Sigmoid colon (tissue), 7 donors: ENCODE measurements around the gene PFKFB1. TPM values are rescaled to one million over a fixed set of nuclear protein-coding genes. Genes with fewer than 3 reads are reported as not detected.
A peak's percentile ranks its signal among the peaks of the same experiment; 100 is the strongest.

Experiments
- DNase-seq: peaks from one replicate; pipeline ENCODE4 v3.0.0-alpha.2; 2019
- H3K27ac ChIP-seq, 4 donors: fragments of 200-600 bp; sonication (generic); one replicate each; pipeline ENCODE4 v1.5.1; 2016 to 2019; ENCODE audit warnings: mild to moderate bottlenecking in 1 of 4
- H3K27me3 ChIP-seq, 3 donors: fragments of 200-600 bp; sonication (generic); one replicate each; pipeline ENCODE4 v1.5.1; 2019; ENCODE audit warnings: mild to moderate bottlenecking in 1 of 3
- H3K36me3 ChIP-seq, 4 donors: fragments of 200-600 bp; sonication (generic); one replicate each; pipeline ENCODE4 v1.5.1; 2016 to 2019
- H3K4me1 ChIP-seq, 4 donors: fragments of 200-600 bp; sonication (generic); one replicate each; pipeline ENCODE4 v1.5.1; 2017 to 2019
- H3K4me3 ChIP-seq, 4 donors: fragments of 200-600 bp; sonication (generic); one replicate each; pipeline ENCODE4 v1.5.1; 2017 to 2019; ENCODE audit warnings: mild to moderate bottlenecking in 2 of 4, moderate library complexity in 1 of 4
- H3K9me3 ChIP-seq, 4 donors: fragments of 200-600 bp in 3 of 4; sonication (generic) in 3 of 4; one replicate each; pipeline versions ENCODE4 v1.5.1 to v1.6.1; 2013 to 2019
- EP300 ChIP-seq, 4 donors: sonication (generic); formaldehyde crosslinking; IDR thresholded peaks; one replicate each; pipeline ENCODE4 v1.6.1; 2017; ENCODE audit warnings: antibody characterized with exemption in 4 of 4
- POLR2A ChIP-seq, 2 donors: fragments of 450-650 bp; IDR thresholded peaks; one replicate each; pipeline ENCODE4 v1.6.1; 2016; ENCODE audit warnings: antibody characterized with exemption in 2 of 2, mild to moderate bottlenecking in 2 of 2, moderate library complexity in 2 of 2
- POLR2AphosphoS5 ChIP-seq, 4 donors: sonication (generic); formaldehyde crosslinking; IDR thresholded peaks; one replicate each; pipeline ENCODE4 v1.6.1; 2017; ENCODE audit warnings: antibody characterized with exemption in 4 of 4
- WGBS, 2 donors: extraction: QIAGEN DNeasy Blood & Tissue Kit; methylation state at CpG; one replicate each; pipeline ENCODE4 v1.1.7; 2013; 5-methylcytosine and 5-hydroxymethylcytosine counted together
- intact Hi-C: fragments of 100-400 bp; cut with DNase I; formaldehyde crosslinking; loops from one replicate; pipeline ENCODE4 v1.15.1; 2023
- polyA plus RNA-seq, 3 donors: library from polyadenylated mRNA; stranded (reverse); fragments of 200-250 nt; gene quantifications; one replicate each; pipeline ENCODE4 v1.2.3, GENCODE V29; 2013
- total RNA-seq, 4 donors: library from RNA; depleted of rRNA; stranded (reverse); fragments of >200 nt; gene quantifications; one replicate each; pipeline ENCODE4 v1.1.0, GENCODE V29; 2016
- TF ChIP-seq, protein P1 (sequence below), 4 experiments: fragments of 450-650 bp in 3 of 4; fragments of 200-600 bp in 1 of 4; IDR thresholded peaks; one replicate each; pipeline ENCODE4 v1.5.1; 2016 to 2019; ENCODE audit warnings: antibody characterized with exemption in 4 of 4, mild to moderate bottlenecking in 3 of 4, moderate library complexity in 2 of 4
- donor health status: healthy with polysubstance abuse.
- donor health status: Bipolar disorder and iron deficiency.
- donor health status: healthy.

PFKFB1 gene
- total and polyA plus RNA-seq, 7 donors: 0.44 to 1.1 (median 0.52) TPM; not detected in 3

DNA sequence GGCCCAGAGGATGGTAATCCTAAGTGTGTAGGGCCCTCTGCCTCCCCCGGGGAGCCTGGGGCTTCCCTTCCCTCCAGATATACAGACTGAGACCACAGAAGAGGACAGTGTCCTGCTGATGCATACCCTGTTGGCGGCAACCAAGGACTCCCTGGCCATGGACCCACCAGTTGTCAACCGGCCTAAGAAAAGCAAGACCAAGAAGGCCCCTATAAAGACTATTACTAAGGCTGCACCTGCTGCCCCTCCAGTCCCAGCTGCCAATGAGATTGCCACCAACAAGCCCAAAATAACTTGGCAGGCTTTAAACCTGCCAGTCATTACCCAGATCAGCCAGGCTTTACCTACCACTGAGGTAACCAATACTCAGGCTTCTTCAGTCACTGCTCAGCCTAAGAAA, 71.4 kb downstream of the PFKFB1 start:
- no peak for DNase-seq
- intact Hi-C loops: loop anchor here (5.0 kb wide), 1 partner anchor 80 kb away; the partner anchor contains the start of gene APEX2
- TF ChIP-seq POLR2AphosphoS5 (IDR thresholded peaks at IDR 0.05) (no peak), EP300 (IDR thresholded peaks at IDR 0.05) (no peak), POLR2A (IDR thresholded peaks at IDR 0.05) (no peak)
- TF ChIP-seq, protein P1, sequence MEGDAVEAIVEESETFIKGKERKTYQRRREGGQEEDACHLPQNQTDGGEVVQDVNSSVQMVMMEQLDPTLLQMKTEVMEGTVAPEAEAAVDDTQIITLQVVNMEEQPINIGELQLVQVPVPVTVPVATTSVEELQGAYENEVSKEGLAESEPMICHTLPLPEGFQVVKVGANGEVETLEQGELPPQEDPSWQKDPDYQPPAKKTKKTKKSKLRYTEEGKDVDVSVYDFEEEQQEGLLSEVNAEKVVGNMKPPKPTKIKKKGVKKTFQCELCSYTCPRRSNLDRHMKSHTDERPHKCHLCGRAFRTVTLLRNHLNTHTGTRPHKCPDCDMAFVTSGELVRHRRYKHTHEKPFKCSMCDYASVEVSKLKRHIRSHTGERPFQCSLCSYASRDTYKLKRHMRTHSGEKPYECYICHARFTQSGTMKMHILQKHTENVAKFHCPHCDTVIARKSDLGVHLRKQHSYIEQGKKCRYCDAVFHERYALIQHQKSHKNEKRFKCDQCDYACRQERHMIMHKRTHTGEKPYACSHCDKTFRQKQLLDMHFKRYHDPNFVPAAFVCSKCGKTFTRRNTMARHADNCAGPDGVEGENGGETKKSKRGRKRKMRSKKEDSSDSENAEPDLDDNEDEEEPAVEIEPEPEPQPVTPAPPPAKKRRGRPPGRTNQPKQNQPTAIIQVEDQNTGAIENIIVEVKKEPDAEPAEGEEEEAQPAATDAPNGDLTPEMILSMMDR (IDR thresholded peaks at IDR 0.05): no peak
- Histone ChIP-seq H3K27ac (no peak overlapping the region), H3K4me1 (peaks cover 0 to 6% (median 0%) of the 10 kb centered on the region in 4 donors), H3K27me3 (no peaks in the 10 kb centered on the region), H3K4me3 (no peak overlapping the region), H3K9me3 (no peaks in the 10 kb centered on the region), H3K36me3 (peaks cover 0 to 3% (median 0%) of the 10 kb centered on the region in 4 donors)
- 92 to 93% methylated on average over 3 of the region's 3 CpGs for WGBS, 2 donors

DNA sequence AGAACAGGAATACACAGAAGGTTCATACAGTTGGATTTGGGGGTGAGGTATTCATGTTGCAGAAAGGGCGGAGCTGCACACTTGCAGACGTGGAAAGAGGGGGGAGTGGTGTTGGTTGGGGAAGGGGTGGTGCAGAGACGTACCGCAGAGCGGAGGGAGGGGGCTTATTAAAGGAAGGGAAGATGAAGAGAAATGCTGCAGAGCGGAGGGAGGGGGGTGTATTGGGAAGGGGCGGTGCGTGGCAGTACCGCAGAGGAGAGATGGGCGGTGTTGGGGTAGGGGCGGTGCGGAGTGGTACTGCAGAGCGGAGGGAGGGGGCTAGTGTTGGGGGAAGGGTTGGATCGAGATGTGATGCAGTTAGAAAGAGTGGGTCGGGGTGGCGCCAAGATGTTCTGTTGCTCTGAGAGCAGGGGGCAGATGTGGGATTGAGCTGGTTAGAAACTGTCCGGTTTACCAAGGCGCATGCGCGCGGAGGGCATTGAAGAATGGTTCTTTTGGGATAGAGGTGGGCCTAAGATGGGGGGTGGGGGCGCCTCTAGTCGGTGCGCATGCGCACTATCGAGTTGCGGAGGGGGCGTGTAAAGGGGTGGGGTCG, 72.5 kb downstream of the PFKFB1 start:
- Histone ChIP-seq H3K9me3 (no peaks in the 10 kb centered on the region), H3K36me3 (no peaks in the 10 kb centered on the region), H3K27me3 (no peaks in the 10 kb centered on the region), H3K27ac (peak overlapping the region in 3 of 4 donors; percentile 53 to 62 (median 61)), H3K4me3 (peak overlapping the region; percentile 34 to 54 (median 52)), H3K4me1 (peaks cover 0 to 6% (median 0%) of the 10 kb centered on the region in 4 donors)
- intact Hi-C loops: loop anchor here (5.0 kb wide), 1 partner anchor 81 kb away; the partner anchor contains the start of gene APEX2
- TF ChIP-seq, protein P1 (IDR thresholded peaks at IDR 0.05): peak in 1 of 4 experiments; percentile 12
- TF ChIP-seq POLR2AphosphoS5 (IDR thresholded peaks at IDR 0.05): no peak
- 2 to 19% methylated on average over 29 of the region's 29 CpGs for WGBS, 2 donors
- DNase-seq: peak; percentile 80

DNA sequence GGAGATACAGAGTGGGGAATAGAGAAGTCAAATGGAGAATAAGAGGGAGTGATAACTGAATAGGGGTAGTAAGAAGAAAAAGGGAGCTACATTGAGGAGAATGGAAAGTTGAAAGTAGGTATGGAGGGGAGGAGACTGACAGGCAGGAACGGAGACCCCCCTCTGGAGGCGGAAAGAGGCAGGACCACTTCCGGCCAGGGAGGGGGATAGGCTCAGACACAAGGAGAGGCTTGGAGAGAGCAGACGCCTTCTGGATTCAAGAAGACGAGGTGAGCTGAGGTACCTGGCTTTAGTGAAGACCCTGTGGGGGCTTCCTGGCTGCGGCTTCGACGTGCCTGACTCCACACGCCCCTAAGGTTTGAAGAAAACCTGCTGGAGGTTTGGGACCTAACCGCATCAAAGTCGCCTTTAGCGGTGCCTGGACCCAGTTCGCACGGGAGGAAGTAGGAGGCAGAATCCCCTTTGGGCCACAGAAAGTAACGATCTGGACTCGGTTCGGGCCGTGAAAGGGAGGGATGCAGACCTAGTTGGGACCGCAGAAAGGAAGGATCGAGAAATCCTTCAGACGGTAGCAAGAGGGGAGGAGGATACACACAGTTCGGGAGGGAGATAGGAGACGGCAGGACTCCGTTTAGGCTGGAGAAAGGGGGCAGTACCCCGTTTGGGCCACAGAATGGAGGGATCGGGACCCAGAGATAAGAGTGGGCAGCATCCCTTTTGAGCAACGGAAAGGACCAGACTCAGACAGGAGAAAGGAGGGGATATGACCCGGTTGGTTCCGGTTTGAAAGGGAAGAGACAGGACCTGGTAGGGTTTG, 73.2 kb downstream of the PFKFB1 start, which contains the start of gene TRO:
TRO (plus strand) TSS at position 215 of the 817 bp plus-strand sequence. CDS start 1,423 bp downstream, outside the sequence.
- no peak for DNase-seq
- peak within 1 kb of the TSS; percentile 34 to 54 (median 52) for H3K4me3 ChIP-seq
- H3K27me3 ChIP-seq: no peaks in the 10 kb centered on the region
- intact Hi-C loops: loop anchor here (5.0 kb wide), 1 partner anchor 81 kb away; the partner anchor contains the start of gene APEX2
- WGBS, 2 donors: 1 to 9% methylated on average over 29 of the region's 29 CpGs
- peaks cover 0 to 6% (median 0%) of the 10 kb centered on the region in 4 donors for H3K4me1 ChIP-seq
- H3K27ac ChIP-seq: peak within 1 kb of the TSS in 3 of 4 donors; percentile 53 to 62 (median 61)
- no peaks in the 10 kb centered on the region for H3K9me3 ChIP-seq
- TF ChIP-seq POLR2AphosphoS5 (IDR thresholded peaks at IDR 0.05) (no peak), POLR2A (IDR thresholded peaks at IDR 0.05) (no peak), EP300 (IDR thresholded peaks at IDR 0.05) (no peak)
- TF ChIP-seq, protein P1 (IDR thresholded peaks at IDR 0.05): no peak
- no peaks in the 10 kb centered on the region for H3K36me3 ChIP-seq

DNA sequence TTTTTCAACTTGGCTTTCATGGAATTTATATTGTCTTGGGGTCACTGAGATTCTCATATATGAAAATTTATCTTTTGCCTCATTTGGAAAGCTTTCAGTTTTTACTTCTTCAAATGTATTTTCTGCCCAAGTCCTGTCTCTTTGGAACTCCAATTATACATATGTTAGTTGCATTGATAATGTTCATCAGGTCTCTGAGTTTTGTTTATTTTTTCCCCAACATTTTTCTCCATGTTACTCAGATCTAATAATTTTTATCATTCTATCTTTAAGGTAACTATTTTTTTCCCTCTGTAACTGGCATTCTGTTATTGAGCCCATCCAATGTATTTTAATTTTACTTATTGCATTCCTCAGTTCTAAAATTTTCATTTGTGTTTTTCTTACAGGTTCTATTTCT, 84.0 kb downstream of the PFKFB1 start:
- no peak for TF ChIP-seq POLR2AphosphoS5 (IDR thresholded peaks at IDR 0.05)
- TF ChIP-seq POLR2A (IDR thresholded peaks at IDR 0.05): no peak
- TF ChIP-seq, protein P1 (IDR thresholded peaks at IDR 0.05): no peak
- TF ChIP-seq EP300 (IDR thresholded peaks at IDR 0.05): no peak
- intact Hi-C loops: no loop called here
- no peaks in the 10 kb centered on the region for H3K36me3 ChIP-seq

More for the DNA sequence above, 84.0 kb downstream of the PFKFB1 start:
- H3K27ac ChIP-seq: no peak overlapping the region
- no peaks in the 10 kb centered on the region for H3K9me3 ChIP-seq
- H3K4me1 ChIP-seq: no peaks in the 10 kb centered on the region
- DNase-seq: no peak
- H3K4me3 ChIP-seq: no peak overlapping the region
- no peaks in the 10 kb centered on the region for H3K27me3 ChIP-seq
